Thyroid gland (tissue), 4 donors: Measurements from ENCODE around the gene PALLD.

Experiments used
- POLR2A ChIP-seq, 2 donors: fragments of 450-650 bp; IDR thresholded peaks; one replicate each; pipeline ENCODE4 v1.6.1; 2017; ENCODE audit warnings: antibody characterized with exemption in 2 of 2, mild to moderate bottlenecking in 2 of 2, moderate library complexity in 1 of 2
- TF ChIP-seq, protein P1 (sequence below), 6 experiments: fragments of 200-600 bp in 3 of 6; fragments of 450-650 bp in 3 of 6; sonication (generic) in 3 of 6; IDR thresholded peaks; one replicate each; pipeline ENCODE4 v1.5.1; 2016 to 2019; ENCODE audit warnings: antibody characterized with exemption in 6 of 6, mild to moderate bottlenecking in 2 of 6, inconsistent platforms in 1 of 6, moderate library complexity in 1 of 6

DNA sequence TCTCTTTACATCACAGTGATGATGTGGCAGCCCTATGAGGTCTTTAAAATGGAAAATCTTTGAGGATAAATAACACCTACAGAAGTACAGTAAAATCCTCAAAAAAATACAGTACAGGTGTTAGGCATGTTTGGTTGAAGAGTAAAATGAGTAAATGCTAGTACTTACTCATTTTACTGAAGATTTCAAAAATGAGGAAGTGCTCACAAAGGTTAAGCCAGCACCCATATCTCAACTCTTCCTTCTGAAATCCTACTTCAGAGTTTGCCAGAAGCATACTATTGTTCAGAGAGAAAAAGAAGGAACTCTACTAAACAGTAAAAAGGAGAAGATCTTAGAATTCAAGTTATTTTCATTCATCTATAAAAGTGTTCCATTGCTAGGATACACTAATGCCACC lies 382.3 kb downstream of the PALLD start:
- TF ChIP-seq, protein P1, sequence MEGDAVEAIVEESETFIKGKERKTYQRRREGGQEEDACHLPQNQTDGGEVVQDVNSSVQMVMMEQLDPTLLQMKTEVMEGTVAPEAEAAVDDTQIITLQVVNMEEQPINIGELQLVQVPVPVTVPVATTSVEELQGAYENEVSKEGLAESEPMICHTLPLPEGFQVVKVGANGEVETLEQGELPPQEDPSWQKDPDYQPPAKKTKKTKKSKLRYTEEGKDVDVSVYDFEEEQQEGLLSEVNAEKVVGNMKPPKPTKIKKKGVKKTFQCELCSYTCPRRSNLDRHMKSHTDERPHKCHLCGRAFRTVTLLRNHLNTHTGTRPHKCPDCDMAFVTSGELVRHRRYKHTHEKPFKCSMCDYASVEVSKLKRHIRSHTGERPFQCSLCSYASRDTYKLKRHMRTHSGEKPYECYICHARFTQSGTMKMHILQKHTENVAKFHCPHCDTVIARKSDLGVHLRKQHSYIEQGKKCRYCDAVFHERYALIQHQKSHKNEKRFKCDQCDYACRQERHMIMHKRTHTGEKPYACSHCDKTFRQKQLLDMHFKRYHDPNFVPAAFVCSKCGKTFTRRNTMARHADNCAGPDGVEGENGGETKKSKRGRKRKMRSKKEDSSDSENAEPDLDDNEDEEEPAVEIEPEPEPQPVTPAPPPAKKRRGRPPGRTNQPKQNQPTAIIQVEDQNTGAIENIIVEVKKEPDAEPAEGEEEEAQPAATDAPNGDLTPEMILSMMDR (IDR thresholded peaks at IDR 0.05) = no peak
- no peak for TF ChIP-seq POLR2A (IDR thresholded peaks at IDR 0.05)
